Stimulated activated CD8-positive, alpha-beta memory T cell treated with anti-CD3 and anti-CD28 coated beads, Interleukin-12 subunit alpha, Interleukin-12 subunit beta, amount 100 ng/mL, for 1 hour (primary cell): ENCODE data around the gene TP73.

Source experiments
- DNase-seq: peaks from one replicate; pipeline ENCODE4 v3.0.0-alpha.2; 2020; ENCODE audit warnings: low read depth

Gene TP73

GRCh38 chr1:3689138-3689750, 36.9 kb downstream of the TP73 start:
- DNase-seq: no peak

- DNase-seq: no peak
These were observed 38.2 kb downstream of the TP73 start for GRCh38 chr1:3690282-3691065.

GRCh38 chr1:3691421-3692204, 39.3 kb downstream of the TP73 start:
- no peak for DNase-seq

- DNase-seq: no peak
These were observed 40.3 kb downstream of the TP73 start for GRCh38 chr1:3692598-3692997.

GRCh38 chr1:3693321-3693720, 41.0 kb downstream of the TP73 start:
- DNase-seq: no peak

- DNase-seq: no peak
These were observed 43.3 kb downstream of the TP73 start for GRCh38 chr1:3695326-3696217.

- no peak for DNase-seq
These were observed 44.4 kb downstream of the TP73 start for GRCh38 chr1:3696689-3697088.

GRCh38 chr1:3697104-3697503, 44.8 kb downstream of the TP73 start:
- DNase-seq: no peak

- no peak for DNase-seq
These were observed 45.5 kb downstream of the TP73 start for GRCh38 chr1:3697810-3698209.

- DNase-seq: no peak
These were observed 46.5 kb downstream of the TP73 start for GRCh38 chr1:3698660-3699408.

- DNase-seq: no peak
These were observed 47.3 kb downstream of the TP73 start for GRCh38 chr1:3699596-3699995.

- DNase-seq: no peak
These were observed 48.3 kb downstream of the TP73 start for GRCh38 chr1:3700631-3701030.

- DNase-seq: no peak
These were observed 50.2 kb downstream of the TP73 start for GRCh38 chr1:3702528-3702927.

GRCh38 chr1:3702990-3703728, 50.8 kb downstream of the TP73 start:
- no peak for DNase-seq

- DNase-seq: no peak
These were observed 51.6 kb downstream of the TP73 start for GRCh38 chr1:3703786-3704371.

- DNase-seq: no peak
These were observed 53.1 kb downstream of the TP73 start for GRCh38 chr1:3705341-3705950.

- DNase-seq: no peak
These were observed 54.5 kb downstream of the TP73 start for GRCh38 chr1:3706651-3707297.

GRCh38 chr1:3707298-3707938, 55.1 kb downstream of the TP73 start:
- DNase-seq: no peak

GRCh38 chr1:3707939-3708328, 55.6 kb downstream of the TP73 start:
- no peak for DNase-seq
